Aorta (tissue), 5 donors: Measurements from ENCODE around the gene TIMM22. TPM values are rescaled to one million over a fixed set of nuclear protein-coding genes. Genes with fewer than 3 reads are reported as not detected.
A peak's percentile ranks its signal among the peaks of the same experiment; 100 is the strongest.

Experiments used
- ATAC-seq: fragments of 200-7000 bp; cut with Tn5 transposase; one replicate; pipeline ENCODE4 v1.9.1; 2022; ENCODE audit warnings: moderate library complexity; ENCODE audit not compliant: low FRiP score
- DNase-seq, 2 donors: peaks; one replicate each; pipeline ENCODE4 v3.0.0-alpha.2; 2020
- H3K27ac ChIP-seq, 2 donors: one replicate each; pipeline ENCODE4 v1.5.1; 2013; ENCODE audit warnings: low read length in 2 of 2, mild to moderate bottlenecking in 2 of 2, moderate library complexity in 2 of 2, control low read depth in 1 of 2, inconsistent platforms in 1 of 2, low read depth in 1 of 2
- H3K27me3 ChIP-seq, 2 donors: one replicate each; pipeline ENCODE4 v1.6.1; 2013; ENCODE audit warnings: control low read depth in 1 of 2, low read length in 1 of 2, mild to moderate bottlenecking in 1 of 2, moderate library complexity in 1 of 2; ENCODE audit not compliant: insufficient read depth in 2 of 2, control insufficient read depth in 1 of 2
- H3K36me3 ChIP-seq, 2 donors: one replicate each; pipeline ENCODE4 v1.6.1; 2013; ENCODE audit warnings: control low read depth in 1 of 2, low read length in 1 of 2, mild to moderate bottlenecking in 1 of 2; ENCODE audit not compliant: insufficient read depth in 2 of 2, control insufficient read depth in 1 of 2
- H3K4me1 ChIP-seq, 2 donors: one replicate each; pipeline ENCODE4 v1.6.1; 2013; ENCODE audit warnings: low read length in 2 of 2, control low read depth in 1 of 2, mild to moderate bottlenecking in 1 of 2, moderate library complexity in 1 of 2; ENCODE audit not compliant: insufficient read depth in 2 of 2, control insufficient read depth in 1 of 2
- H3K4me3 ChIP-seq, 2 donors: one replicate each; pipeline ENCODE4 v1.5.1; 2013; ENCODE audit warnings: low read length in 2 of 2, control low read depth in 1 of 2, mild to moderate bottlenecking in 1 of 2
- H3K9me3 ChIP-seq: one replicate; pipeline ENCODE4 v1.6.1; 2013; ENCODE audit warnings: mild to moderate bottlenecking, low read length; ENCODE audit not compliant: control insufficient read depth
- WGBS, 2 donors: extraction: QIAGEN DNeasy Blood & Tissue Kit; methylation state at CpG; one replicate each; pipeline ENCODE4 v1.1.7; 2013; 5-methylcytosine and 5-hydroxymethylcytosine counted together
- intact Hi-C, 2 donors: fragments of 100-400 bp; cut with DNase I; formaldehyde crosslinking; loops; one replicate each; pipeline versions ENCODE4 v1.14.2 to v1.15.0; 2022
- polyA plus RNA-seq, 2 donors: library from polyadenylated mRNA; stranded (reverse); fragments of 200-250 nt; gene quantifications; one replicate each; pipeline ENCODE4 v1.2.3, GENCODE V29; 2013
- total RNA-seq, 2 donors: library from RNA; stranded (reverse); fragmentation: NEBNext Ultra II Directional; extraction: Animal tissue kit (Norgen Biotek cat#: 25700); gene quantifications; one replicate each; pipeline ENCODE4 v1.2.1, GENCODE V29; 2021
- donor health status: healthy with polysubstance abuse.
- donor health status: Bipolar disorder and iron deficiency.
- donor health status: DM: no; HTN: no; CAD: no.
- donor health status: DM: no; HTN: no; CAD: no.
- donor health status: DM: yes; HTN: yes; CAD: no.

TIMM22 gene
- total and polyA plus RNA-seq, 4 donors: 7.7 to 9.1 (median 8.8) TPM

GRCh38 chr17:1012823-1013728, 16.1 kb downstream of the TIMM22 start:
- H3K27me3 ChIP-seq: no peaks in the 10 kb centered on the region
- ATAC-seq (no peak), DNase-seq (peak; percentile 33 to 64)
- H3K9me3 ChIP-seq: no peaks in the 10 kb centered on the region
- no peak overlapping the region for H3K27ac ChIP-seq
- peaks cover 0 to under 1% of the 10 kb centered on the region in 2 donors for H3K4me1 ChIP-seq
- WGBS, 2 donors: 76 to 83% methylated on average over 24 to 30 of the region's 30 CpGs
- peaks cover 0 to 2% of the 10 kb centered on the region in 2 donors for H3K36me3 ChIP-seq
- intact Hi-C loops: no loop called here
- no peak overlapping the region for H3K4me3 ChIP-seq

GRCh38 chr17:1013729-1014090, 16.8 kb downstream of the TIMM22 start:
- H3K27ac ChIP-seq: no peak overlapping the region
- peaks cover 0 to 5% of the 10 kb centered on the region in 2 donors for H3K4me1 ChIP-seq
- intact Hi-C loops: no loop called here
- WGBS, 2 donors: 86 to 89% methylated on average over 9 of the region's 9 CpGs
- ATAC-seq (no peak), DNase-seq (peak in 1 of 2 donors; percentile 63)
- H3K4me3 ChIP-seq: no peak overlapping the region
- H3K27me3 ChIP-seq: no peaks in the 10 kb centered on the region
- peaks cover 0 to 2% of the 10 kb centered on the region in 2 donors for H3K36me3 ChIP-seq
- H3K9me3 ChIP-seq: no peaks in the 10 kb centered on the region

DNA sequence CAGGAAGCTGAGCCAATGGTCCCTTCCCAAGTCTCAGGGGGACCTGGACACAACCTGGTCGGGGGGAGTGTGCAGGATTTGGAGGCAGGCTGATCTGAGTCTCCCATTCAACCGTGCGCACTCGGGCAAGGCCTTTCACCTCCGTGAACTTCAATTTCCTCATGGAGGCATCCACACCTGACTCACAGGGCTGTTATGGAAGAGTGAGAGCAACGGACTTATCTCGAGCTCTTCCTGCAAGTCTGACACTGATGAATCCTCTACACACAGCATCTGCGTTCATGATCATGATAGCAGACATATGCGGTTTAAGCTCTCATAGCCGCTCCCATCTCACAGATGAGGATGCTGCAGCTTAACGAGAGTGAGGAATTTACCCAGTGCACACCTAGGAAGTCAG, 21.6 kb downstream of the TIMM22 start:
- no peaks in the 10 kb centered on the region for H3K27me3 ChIP-seq
- no peaks in the 10 kb centered on the region for H3K36me3 ChIP-seq
- no peaks in the 10 kb centered on the region for H3K9me3 ChIP-seq
- peaks cover 0 to 7% of the 10 kb centered on the region in 2 donors for H3K4me1 ChIP-seq
- ATAC-seq (no peak), DNase-seq (no peak)
- H3K27ac ChIP-seq: peak overlapping the region; percentile 83 to 91
- H3K4me3 ChIP-seq: no peak overlapping the region
- intact Hi-C loops: no loop called here
- 62 to 70% methylated on average over 11 of the region's 11 CpGs for WGBS, 2 donors

- Histone ChIP-seq H3K27me3 (no peaks in the 10 kb centered on the region), H3K4me1 (peaks cover 0 to 7% of the 10 kb centered on the region in 2 donors), H3K36me3 (no peaks in the 10 kb centered on the region), H3K27ac (peak overlapping the region; percentile 91 to 98), H3K4me3 (no peak overlapping the region), H3K9me3 (no peaks in the 10 kb centered on the region)
- intact Hi-C loops: no loop called here
- 4 to 7% methylated on average over 10 of the region's 10 CpGs for WGBS, 2 donors
- DNase-seq (peak in 1 of 2 donors; percentile 73), ATAC-seq (peak; percentile 66)
Observed at GRCh38 chr17:1019451-1019850, 22.5 kb downstream of the TIMM22 start.

GRCh38 chr17:1021147-1021546, 24.2 kb downstream of the TIMM22 start:
- 81 to 87% methylated on average over 13 to 17 of the region's 17 CpGs for WGBS, 2 donors

GRCh38 chr17:1022278-1023024, 25.5 kb downstream of the TIMM22 start:
- intact Hi-C loops: no loop called here
- no peaks in the 10 kb centered on the region for H3K9me3 ChIP-seq
- peaks cover 0 to 7% of the 10 kb centered on the region in 2 donors for H3K4me1 ChIP-seq
- 14 to 15% methylated on average over 32 of the region's 32 CpGs for WGBS, 2 donors
- peak; percentile 86 to 93 for DNase-seq
- no peak overlapping the region for H3K4me3 ChIP-seq
- H3K27me3 ChIP-seq: no peaks in the 10 kb centered on the region
- H3K27ac ChIP-seq: peak overlapping the region; percentile 64 to 74
- no peaks in the 10 kb centered on the region for H3K36me3 ChIP-seq
- ATAC-seq: peak; percentile 82

More at GRCh38 chr17:1021147-1021546, 24.2 kb downstream of the TIMM22 start:
- Histone ChIP-seq H3K27me3 (no peaks in the 10 kb centered on the region), H3K9me3 (no peaks in the 10 kb centered on the region), H3K36me3 (no peaks in the 10 kb centered on the region), H3K4me3 (no peak overlapping the region), H3K4me1 (peaks cover 0 to 7% of the 10 kb centered on the region in 2 donors), H3K27ac (peak overlapping the region; percentile 14 to 72)
- no peak for DNase-seq
- intact Hi-C loops: no loop called here
- no peak for ATAC-seq

- H3K4me3 ChIP-seq: no peak overlapping the region
- no peaks in the 10 kb centered on the region for H3K9me3 ChIP-seq
- WGBS, 2 donors: 85 to 92% methylated on average over 27 of the region's 27 CpGs
- H3K27me3 ChIP-seq: no peaks in the 10 kb centered on the region
- ATAC-seq: no peak
- H3K27ac ChIP-seq: no peak overlapping the region
- intact Hi-C loops: no loop called here
- DNase-seq: no peak
- H3K4me1 ChIP-seq: no peaks in the 10 kb centered on the region
- no peaks in the 10 kb centered on the region for H3K36me3 ChIP-seq
Observed at GRCh38 chr17:1024076-1024475, 27.1 kb downstream of the TIMM22 start.

- Histone ChIP-seq H3K27ac (no peak overlapping the region), H3K9me3 (no peaks in the 10 kb centered on the region), H3K27me3 (no peaks in the 10 kb centered on the region), H3K4me3 (no peak overlapping the region), H3K36me3 (no peaks in the 10 kb centered on the region), H3K4me1 (no peaks in the 10 kb centered on the region)
- 80 to 83% methylated on average over 30 of the region's 30 CpGs for WGBS, 2 donors
- no peak for DNase-seq
- no peak for ATAC-seq
- intact Hi-C loops: no loop called here
Observed at GRCh38 chr17:1025733-1026598, 29.0 kb downstream of the TIMM22 start.
